ENCODE data around the gene AK5.

Gene AK5

DNA sequence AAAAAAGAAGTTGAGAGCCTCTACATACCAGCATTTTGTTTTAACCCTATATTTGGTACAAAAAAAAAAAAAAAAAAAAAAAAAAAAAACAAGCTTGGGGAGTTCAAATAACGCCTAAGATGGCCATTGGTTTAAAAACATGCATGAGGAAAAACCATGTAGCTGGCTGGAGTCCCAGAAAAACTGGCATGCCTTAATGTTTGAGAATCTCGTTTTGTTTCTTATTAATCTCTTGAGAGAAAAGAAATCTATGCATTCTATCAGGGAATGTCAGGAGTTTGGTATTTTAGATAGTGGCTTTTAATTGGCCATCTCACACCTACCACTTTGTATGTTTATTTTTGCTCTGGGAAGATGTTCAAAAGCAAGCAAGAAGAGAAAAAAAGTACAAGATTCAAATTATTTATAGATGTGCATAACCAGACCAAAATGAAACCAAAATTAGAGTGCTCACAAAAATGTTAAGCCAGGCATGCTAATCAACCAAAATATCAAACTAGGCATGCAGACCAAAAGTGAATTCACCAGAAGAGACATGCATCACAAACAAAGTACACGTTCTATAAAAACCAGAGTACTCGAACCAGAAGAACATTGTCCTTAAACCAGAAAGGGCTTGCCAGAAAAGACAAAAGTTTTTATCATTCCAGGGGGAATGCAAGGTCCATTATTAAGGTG is 156.6 kb downstream of the AK5 start:
- ChIA-PET CTCF (interaction anchor here (0.9 to 1.4 kb wide), 3 partner anchors 8 to 35 kb away, joined by 3 read pairs; no protein-coding TSS in a partner anchor), POLR2A (no interaction called here)
- TF ChIP-seq CTCF (IDR thresholded peaks at IDR 0.05; ENCODE audit: insufficient read depth, low read length, missing control alignments) = no peak
- peak; percentile 84 for DNase-seq (ENCODE audit: low read depth, low spot score)
- H3K4me3 ChIP-seq (ENCODE audit: low read depth, low read length) = peak overlapping the region; percentile 13; the same call in 1 of the 2 replicates

DNA sequence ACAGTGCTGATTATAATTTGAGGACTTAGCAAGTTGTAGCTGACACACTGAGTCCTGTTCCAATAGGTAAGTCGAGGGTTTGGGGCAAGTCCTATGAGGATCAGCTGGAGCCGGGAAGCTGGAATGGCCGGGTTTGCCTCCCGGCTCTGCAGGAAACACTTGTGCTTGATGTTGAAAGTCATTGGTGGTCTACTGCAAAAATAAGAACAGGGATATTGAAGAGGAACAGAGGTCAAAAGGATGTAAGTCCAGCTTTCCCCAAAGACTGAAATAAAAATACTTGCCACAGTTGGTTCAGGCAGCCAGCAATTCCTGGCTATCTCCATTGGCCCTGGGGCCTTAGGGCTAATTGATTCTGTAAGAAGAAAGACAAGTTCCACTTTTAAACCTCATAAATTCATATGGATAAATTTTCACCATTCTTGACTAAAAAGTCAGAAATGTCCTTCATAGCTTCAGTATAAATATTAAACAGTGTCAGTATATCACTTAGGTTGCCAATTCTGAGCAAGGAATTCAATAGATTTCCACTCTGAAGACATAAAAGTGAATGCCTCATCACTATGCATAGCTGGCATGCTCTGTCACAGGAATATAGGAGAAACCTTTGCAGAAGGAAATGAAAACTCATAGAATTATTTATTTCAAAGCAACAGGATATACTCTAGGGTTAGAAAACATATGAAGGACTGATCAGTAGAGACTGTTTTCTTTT is 165.2 kb downstream of the AK5 start:
- ChIA-PET POLR2A (no interaction called here), CTCF (interaction anchor here (0.8 to 1.5 kb wide), 2 partner anchors 9 to 27 kb away, joined by 3 to 4 read pairs; no protein-coding TSS in a partner anchor)
- TF ChIP-seq CTCF (IDR thresholded peaks at IDR 0.05; ENCODE audit: insufficient read depth, low read length, missing control alignments) = no peak
- DNase-seq (ENCODE audit: low read depth, low spot score) = no peak
- no peak overlapping the region for H3K4me3 ChIP-seq (ENCODE audit: low read depth, low read length)

- ChIA-PET POLR2A (no interaction called here), CTCF (interaction anchor here (1.5 kb wide), 1 partner anchor 26 kb away, joined by 4 read pairs; no protein-coding TSS in a partner anchor)
- TF ChIP-seq CTCF (IDR thresholded peaks at IDR 0.05; ENCODE audit: insufficient read depth, low read length, missing control alignments) = no peak
- H3K4me3 ChIP-seq (ENCODE audit: low read depth, low read length) = no peak overlapping the region
- no peak for DNase-seq (ENCODE audit: low read depth, low spot score)
These were observed 165.8 kb downstream of the AK5 start for GRCh38 chr1:77447669-77448068.

- no peak for DNase-seq (ENCODE audit: low read depth, low spot score)
- TF ChIP-seq CTCF (IDR thresholded peaks at IDR 0.05; ENCODE audit: insufficient read depth, low read length, missing control alignments) = no peak
- no peak overlapping the region for H3K4me3 ChIP-seq (ENCODE audit: low read depth, low read length)
- CTCF ChIA-PET = no interaction called here
- POLR2A ChIA-PET = no interaction called here
These were observed 178.1 kb downstream of the AK5 start for GRCh38 chr1:77459881-77460280.

GRCh38 chr1:77461691-77462090 is 179.9 kb downstream of the AK5 start:
- no peak overlapping the region for H3K4me3 ChIP-seq (ENCODE audit: low read depth, low read length)
- no peak for TF ChIP-seq CTCF (IDR thresholded peaks at IDR 0.05; ENCODE audit: insufficient read depth, low read length, missing control alignments)
- ChIA-PET CTCF (interaction anchor here (1.0 to 1.8 kb wide), 2 partner anchors 12 to 71 kb away, joined by 4 read pairs; no protein-coding TSS in a partner anchor), POLR2A (no interaction called here)
- no peak for DNase-seq (ENCODE audit: low read depth, low spot score)

- TF ChIP-seq CTCF (IDR thresholded peaks at IDR 0.05; ENCODE audit: insufficient read depth, low read length, missing control alignments) = no peak
- ChIA-PET POLR2A (no interaction called here), CTCF (interaction anchor here (1.8 kb wide), 1 partner anchor 10 kb away, joined by 4 read pairs; no protein-coding TSS in a partner anchor)
- DNase-seq (ENCODE audit: low read depth, low spot score) = no peak
- no peak overlapping the region for H3K4me3 ChIP-seq (ENCODE audit: low read depth, low read length)
These were observed 181.4 kb downstream of the AK5 start for GRCh38 chr1:77463216-77463615.
